ENCODE measurements around the gene TM4SF1. TPM values are rescaled to one million over a fixed set of nuclear protein-coding genes. Genes with fewer than 3 reads are reported as not detected.

The TM4SF1 gene
- total and polyA plus RNA-seq, 2 donors (not counting 1 experiment from before 2014, with no cell fraction given), result not detected

DNA sequence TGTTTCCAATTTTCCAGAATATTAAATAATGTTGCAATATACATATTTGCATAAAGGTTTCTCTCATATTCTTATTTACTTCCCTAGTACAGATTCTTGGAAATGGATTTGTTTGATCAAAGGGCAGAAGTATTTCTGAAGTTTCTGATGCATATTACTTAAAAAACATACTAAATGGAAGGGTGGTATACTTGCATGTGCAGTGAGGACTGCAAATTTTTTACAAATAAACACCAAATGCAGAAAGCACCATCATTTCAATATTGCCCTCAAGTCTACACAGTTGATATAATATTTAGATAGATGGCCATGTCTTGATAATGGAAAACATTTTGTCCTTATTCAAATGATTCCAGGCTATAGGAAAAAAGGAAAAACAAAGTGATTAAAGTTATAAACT lies 56.3 kb downstream of the TM4SF1 start:
- ChIA-PET CTCF (no interaction called here), POLR2A (no interaction called here)
- H3K79me2 ChIP-seq (ENCODE audit: control insufficient read depth, insufficient read depth, low read length), result no peaks in the 10 kb centered on the region
- H3K4me2 ChIP-seq (replicated peaks; ENCODE audit: low read depth, low read length, poor library complexity, severe bottlenecking), result no peak overlapping the region
- ATAC-seq (ENCODE audit: low read depth) (no peak), DNase-seq (no peak)
- intact Hi-C loops (cut with micrococcal nuclease), result no loop called here
- H4K20me1 ChIP-seq (ENCODE audit: control insufficient read depth, insufficient read depth, low read length, poor library complexity, severe bottlenecking), result no peaks in the 10 kb centered on the region
- H3K27me3 Mint-ChIP-seq, result peaks cover 17% of the 10 kb centered on the region
- H3K27ac ChIP-seq (ENCODE audit: low read length in 2 of 2), result no peak overlapping the region
- H3K9me3 ChIP-seq (ENCODE audit: control extremely low read depth in 1 of 3, control insufficient read depth in 2 of 3, insufficient read depth in 1 of 3, low read length in 2 of 3), result no peaks in the 10 kb centered on the region
- H3K4me3 Mint-ChIP-seq, result no peak overlapping the region
- H3K9ac ChIP-seq (ENCODE audit: low read length), result no peak overlapping the region
- no peaks in the 10 kb centered on the region for H3K4me1 Mint-ChIP-seq
- no peak overlapping the region for H2AFZ ChIP-seq (ENCODE audit: insufficient read depth, low read depth, low read length, poor library complexity, severe bottlenecking)
- H3K4me3 ChIP-seq (ENCODE audit: control extremely low read depth in 1 of 5, extremely low read depth in 1 of 5, insufficient read depth in 1 of 5, low read depth in 2 of 5, low read length in 4 of 5), result no peak overlapping the region
- H3K9me3 Mint-ChIP-seq (ENCODE audit: insufficient read depth), result no peaks in the 10 kb centered on the region
- H3K27me3 ChIP-seq (replicated peaks in 1 of 4; ENCODE audit: control extremely low read depth in 1 of 4, control insufficient read depth in 3 of 4, insufficient read depth in 4 of 4, low read length in 3 of 4), result peaks cover 0 to 2% (median 0%) of the 10 kb centered on the region in 4 experiments
- no peaks in the 10 kb centered on the region for H3K4me1 ChIP-seq (ENCODE audit: control insufficient read depth in 2 of 2, insufficient read depth in 2 of 2, low read length in 2 of 2)
- no peaks in the 10 kb centered on the region for H3K36me3 ChIP-seq (replicated peaks in 1 of 2; ENCODE audit: control extremely low read depth in 1 of 2, control insufficient read depth in 1 of 2, extremely low read depth in 1 of 2, insufficient read depth in 2 of 2, low read length in 1 of 2)
- no peak overlapping the region for H3K27ac Mint-ChIP-seq
- TF ChIP-seq, protein P1, sequence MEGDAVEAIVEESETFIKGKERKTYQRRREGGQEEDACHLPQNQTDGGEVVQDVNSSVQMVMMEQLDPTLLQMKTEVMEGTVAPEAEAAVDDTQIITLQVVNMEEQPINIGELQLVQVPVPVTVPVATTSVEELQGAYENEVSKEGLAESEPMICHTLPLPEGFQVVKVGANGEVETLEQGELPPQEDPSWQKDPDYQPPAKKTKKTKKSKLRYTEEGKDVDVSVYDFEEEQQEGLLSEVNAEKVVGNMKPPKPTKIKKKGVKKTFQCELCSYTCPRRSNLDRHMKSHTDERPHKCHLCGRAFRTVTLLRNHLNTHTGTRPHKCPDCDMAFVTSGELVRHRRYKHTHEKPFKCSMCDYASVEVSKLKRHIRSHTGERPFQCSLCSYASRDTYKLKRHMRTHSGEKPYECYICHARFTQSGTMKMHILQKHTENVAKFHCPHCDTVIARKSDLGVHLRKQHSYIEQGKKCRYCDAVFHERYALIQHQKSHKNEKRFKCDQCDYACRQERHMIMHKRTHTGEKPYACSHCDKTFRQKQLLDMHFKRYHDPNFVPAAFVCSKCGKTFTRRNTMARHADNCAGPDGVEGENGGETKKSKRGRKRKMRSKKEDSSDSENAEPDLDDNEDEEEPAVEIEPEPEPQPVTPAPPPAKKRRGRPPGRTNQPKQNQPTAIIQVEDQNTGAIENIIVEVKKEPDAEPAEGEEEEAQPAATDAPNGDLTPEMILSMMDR (IDR thresholded peaks at IDR 0.05), result no peak
- no peak for TF ChIP-seq EZH2 (IDR thresholded peaks at IDR 0.05; ENCODE audit: borderline replicate concordance, insufficient read depth, low read depth, low read length, poor library complexity, severe bottlenecking)

GRCh38 chr3:149319750-149320149 lies 57.7 kb downstream of the TM4SF1 start:
- H3K27ac Mint-ChIP-seq, result no peak overlapping the region
- intact Hi-C loops (cut with micrococcal nuclease), result no loop called here
- ATAC-seq (ENCODE audit: low read depth), result no peak
- no peak overlapping the region for H3K27ac ChIP-seq (ENCODE audit: low read length in 2 of 2)
- no peaks in the 10 kb centered on the region for H3K9me3 Mint-ChIP-seq (ENCODE audit: insufficient read depth)
- no peaks in the 10 kb centered on the region for H3K36me3 ChIP-seq (replicated peaks in 1 of 2; ENCODE audit: control extremely low read depth in 1 of 2, control insufficient read depth in 1 of 2, extremely low read depth in 1 of 2, insufficient read depth in 2 of 2, low read length in 1 of 2)
- WGBS (ENCODE audit: insufficient coverage), result 100% methylated on average over 1 of the region's 3 CpGs
- H2AFZ ChIP-seq (ENCODE audit: insufficient read depth, low read depth, low read length, poor library complexity, severe bottlenecking), result no peak overlapping the region
- H3K4me1 ChIP-seq (ENCODE audit: control insufficient read depth in 2 of 2, insufficient read depth in 2 of 2, low read length in 2 of 2), result no peaks in the 10 kb centered on the region
- no peak for TF ChIP-seq EZH2 (IDR thresholded peaks at IDR 0.05; ENCODE audit: borderline replicate concordance, insufficient read depth, low read depth, low read length, poor library complexity, severe bottlenecking)
- TF ChIP-seq, protein P1 (IDR thresholded peaks at IDR 0.05), result no peak
- H3K4me3 ChIP-seq (ENCODE audit: control extremely low read depth in 1 of 5, extremely low read depth in 1 of 5, insufficient read depth in 1 of 5, low read depth in 2 of 5, low read length in 4 of 5), result no peak overlapping the region
- no peaks in the 10 kb centered on the region for H3K9me3 ChIP-seq (ENCODE audit: control extremely low read depth in 1 of 3, control insufficient read depth in 2 of 3, insufficient read depth in 1 of 3, low read length in 2 of 3)
- ChIA-PET POLR2A (no interaction called here), CTCF (no interaction called here)
- peaks cover 15% of the 10 kb centered on the region for H3K27me3 Mint-ChIP-seq
- H3K4me1 Mint-ChIP-seq, result no peaks in the 10 kb centered on the region
- no peaks in the 10 kb centered on the region for H3K79me2 ChIP-seq (ENCODE audit: control insufficient read depth, insufficient read depth, low read length)
- no peak for DNase-seq
- H3K4me2 ChIP-seq (replicated peaks; ENCODE audit: low read depth, low read length, poor library complexity, severe bottlenecking), result no peak overlapping the region
- H3K9ac ChIP-seq (ENCODE audit: low read length), result no peak overlapping the region
- H4K20me1 ChIP-seq (ENCODE audit: control insufficient read depth, insufficient read depth, low read length, poor library complexity, severe bottlenecking), result no peaks in the 10 kb centered on the region
- peaks cover 0 to 2% (median 0%) of the 10 kb centered on the region in 4 experiments for H3K27me3 ChIP-seq (replicated peaks in 1 of 4; ENCODE audit: control extremely low read depth in 1 of 4, control insufficient read depth in 3 of 4, insufficient read depth in 4 of 4, low read length in 3 of 4)
- no peak overlapping the region for H3K4me3 Mint-ChIP-seq

Other genes with a start within 250 kb of the TM4SF1 start
- 48.1 and 53.0 TPM in 2 replicates for gene HPS3, start 248.0 kb downstream of the TM4SF1 start, total RNA-seq
- 28.9 and 33.3 TPM in 2 replicates for gene HPS3, start 248.0 kb downstream of the TM4SF1 start, polyA plus RNA-seq
- gene CP, start 155.8 kb downstream of the TM4SF1 start, total RNA-seq, result not detected in 2 replicates
- not detected in 2 replicates for gene CP, start 155.8 kb downstream of the TM4SF1 start, polyA plus RNA-seq
- not detected in 2 replicates for gene TM4SF18, start 44.0 kb downstream of the TM4SF1 start, total RNA-seq
- not detected in 2 replicates for gene TM4SF18, start 44.0 kb downstream of the TM4SF1 start, polyA plus RNA-seq
- not detected in 2 replicates for gene TM4SF4, start 97.0 kb upstream of the TM4SF1 start, total RNA-seq
- not detected in 2 replicates for gene TM4SF4, start 97.0 kb upstream of the TM4SF1 start, polyA plus RNA-seq

All from B cell (primary cell).